ENCODE measurements around the gene YEATS2.

DNA sequence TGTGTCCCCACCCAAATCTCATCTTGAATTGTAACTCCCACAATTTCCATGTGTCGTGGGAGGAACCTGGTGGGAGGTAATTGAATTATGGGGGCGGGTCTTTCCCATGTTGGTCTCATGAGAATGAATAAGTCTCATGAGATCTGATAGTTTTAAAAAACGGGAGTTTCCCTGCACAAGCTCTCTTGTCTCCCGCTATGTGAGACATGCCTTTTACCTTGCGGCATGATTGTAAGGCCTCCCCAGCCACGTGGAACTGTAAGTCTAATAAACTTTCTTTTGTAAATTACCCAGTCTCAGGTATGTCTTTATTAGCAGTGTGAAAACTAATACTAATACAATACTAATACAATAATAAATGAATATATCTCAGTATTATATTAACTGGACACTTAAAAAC lies 9.9 kb upstream of the YEATS2 start:
- TF ChIP-seq, protein P1, sequence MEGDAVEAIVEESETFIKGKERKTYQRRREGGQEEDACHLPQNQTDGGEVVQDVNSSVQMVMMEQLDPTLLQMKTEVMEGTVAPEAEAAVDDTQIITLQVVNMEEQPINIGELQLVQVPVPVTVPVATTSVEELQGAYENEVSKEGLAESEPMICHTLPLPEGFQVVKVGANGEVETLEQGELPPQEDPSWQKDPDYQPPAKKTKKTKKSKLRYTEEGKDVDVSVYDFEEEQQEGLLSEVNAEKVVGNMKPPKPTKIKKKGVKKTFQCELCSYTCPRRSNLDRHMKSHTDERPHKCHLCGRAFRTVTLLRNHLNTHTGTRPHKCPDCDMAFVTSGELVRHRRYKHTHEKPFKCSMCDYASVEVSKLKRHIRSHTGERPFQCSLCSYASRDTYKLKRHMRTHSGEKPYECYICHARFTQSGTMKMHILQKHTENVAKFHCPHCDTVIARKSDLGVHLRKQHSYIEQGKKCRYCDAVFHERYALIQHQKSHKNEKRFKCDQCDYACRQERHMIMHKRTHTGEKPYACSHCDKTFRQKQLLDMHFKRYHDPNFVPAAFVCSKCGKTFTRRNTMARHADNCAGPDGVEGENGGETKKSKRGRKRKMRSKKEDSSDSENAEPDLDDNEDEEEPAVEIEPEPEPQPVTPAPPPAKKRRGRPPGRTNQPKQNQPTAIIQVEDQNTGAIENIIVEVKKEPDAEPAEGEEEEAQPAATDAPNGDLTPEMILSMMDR (IDR thresholded peaks at IDR 0.05) = no peak
- no peak for TF ChIP-seq POLR2A (IDR thresholded peaks at IDR 0.05)
